Umbilical cord (tissue), 2 donors: ENCODE measurements around the gene UCN. TPM values are rescaled to one million over a fixed set of nuclear protein-coding genes. Genes with fewer than 3 reads are reported as not detected.
A peak's percentile ranks its signal among the peaks of the same experiment; 100 is the strongest.
"Not testable (repeated sequence)": the region's sequence is repeated elsewhere in the genome, so short reads cannot be mapped to it uniquely, and the experiment has no call there.

Source experiments
- DNase-seq: peaks from one replicate; pipeline ENCODE4 v3.0.0-alpha.2; 2015; ENCODE audit warnings: low spot score
- total RNA-seq: library from RNA; depleted of rRNA; stranded (reverse); fragments of >200 nt; gene quantifications from one replicate; pipeline ENCODE4 v1.2.3, GENCODE V29; 2014; ENCODE audit warnings: low replicate concordance; ENCODE audit not compliant: insufficient read depth

UCN gene
- total RNA-seq, result 1.4 TPM

- DNase-seq, result peak; percentile 58
Observed at GRCh38 chr2:27308359-27308881, at the start of gene UCN. Gene UCN, minus strand, starts transcription at chr2:27308445. Its CDS starts 550 bp downstream, at chr2:27307895.

- DNase-seq, result peak; percentile 99
Observed at GRCh38 chr2:27356382-27357181, 48.3 kb upstream of the UCN start, which contains the start of gene GTF3C2. Gene GTF3C2, minus strand, starts transcription at chr2:27356764. Its CDS starts 13,210 bp downstream, at chr2:27343554.

DNA sequence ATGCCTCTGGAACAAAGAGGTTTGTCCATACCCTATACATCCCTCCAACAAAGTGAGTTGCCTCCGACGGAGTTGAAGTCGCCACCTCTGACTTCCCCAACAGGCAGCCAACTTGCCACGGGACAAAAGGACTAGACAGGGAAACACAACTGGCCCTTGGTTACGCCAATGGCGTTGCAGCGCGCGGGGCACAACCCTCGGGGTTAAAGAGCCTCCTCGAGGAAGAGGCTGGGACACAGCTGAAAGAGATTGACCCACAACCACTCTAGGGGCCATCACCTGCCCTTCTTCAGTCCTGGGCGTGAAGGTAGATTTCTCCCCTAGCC lies 47.8 kb upstream of the UCN start:
- peak; percentile 28 for DNase-seq

DNA sequence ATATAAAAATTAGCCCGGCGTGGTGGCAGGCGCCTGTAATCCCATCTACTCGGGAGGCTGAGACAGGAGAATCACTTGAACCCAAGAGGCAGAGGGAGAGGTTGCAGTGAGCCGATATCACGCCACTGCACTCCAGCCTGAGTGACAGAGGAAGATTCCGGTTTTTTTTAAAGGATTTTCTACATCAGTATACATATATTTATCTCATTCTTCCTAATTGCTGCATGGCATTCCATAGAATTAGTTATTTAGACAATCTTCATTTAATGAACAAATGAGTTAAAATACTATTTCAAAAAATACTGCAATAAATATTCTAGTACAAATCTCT lies 46.3 kb upstream of the UCN start:
- no peak for DNase-seq

DNA sequence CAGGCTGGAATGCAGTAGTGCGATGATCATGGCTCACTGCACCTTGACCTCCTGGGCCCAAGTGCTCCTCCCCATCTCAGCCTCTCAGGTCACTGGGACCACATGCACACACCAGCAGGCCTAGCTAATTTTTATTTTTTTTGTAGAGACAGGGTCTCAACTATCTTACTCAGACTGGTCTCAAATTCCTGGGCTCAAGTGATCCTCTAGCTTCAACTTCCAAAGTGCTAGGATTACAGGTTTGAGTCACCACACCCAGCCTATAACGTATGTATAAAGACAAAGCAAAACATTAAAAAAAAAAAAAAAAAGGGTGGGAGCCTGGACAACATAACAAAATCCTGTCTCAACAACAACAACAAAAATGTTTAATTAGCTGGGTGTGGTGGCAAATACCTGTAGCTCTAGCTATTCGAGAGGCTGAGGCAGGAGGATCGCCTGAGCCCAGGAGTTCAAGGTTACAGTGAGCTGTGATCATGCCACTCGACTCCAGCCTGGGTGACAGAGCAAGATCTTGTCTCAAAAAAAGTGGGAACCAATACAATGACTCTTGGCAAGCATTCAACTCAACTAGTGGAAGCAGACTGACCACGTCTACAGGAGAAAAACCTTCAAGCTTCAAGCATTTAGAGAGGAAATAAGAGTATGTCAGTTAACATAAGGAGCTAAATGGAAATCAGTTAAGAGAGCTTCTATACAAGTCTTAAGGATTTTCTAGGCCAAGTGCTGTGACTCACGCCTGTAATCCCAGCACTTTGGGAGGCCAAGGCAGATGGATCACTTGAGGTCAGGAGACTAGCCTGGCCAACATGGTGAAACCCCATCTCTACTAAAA lies 45.7 kb upstream of the UCN start:
- peak; percentile 34 for DNase-seq

DNA sequence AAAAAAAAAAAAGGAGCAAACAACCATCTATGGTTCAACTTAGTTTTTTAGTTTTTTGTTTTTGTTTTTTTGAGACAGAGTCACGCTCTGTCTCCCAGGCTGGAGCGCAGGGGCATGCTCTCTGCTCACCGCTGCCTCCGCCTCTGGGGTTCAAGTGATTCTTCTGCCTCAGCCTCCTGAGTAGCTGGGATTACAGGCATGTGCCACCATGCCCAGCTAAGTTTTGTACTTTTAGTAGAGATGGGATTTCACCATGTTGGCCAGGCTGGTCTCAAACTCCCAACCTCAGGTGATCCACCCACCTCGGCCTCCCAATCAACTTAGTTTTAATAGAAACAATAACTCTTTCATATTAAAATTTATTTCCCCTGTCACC lies 45.1 kb upstream of the UCN start:
- DNase-seq, result not testable (repeated sequence)

DNA sequence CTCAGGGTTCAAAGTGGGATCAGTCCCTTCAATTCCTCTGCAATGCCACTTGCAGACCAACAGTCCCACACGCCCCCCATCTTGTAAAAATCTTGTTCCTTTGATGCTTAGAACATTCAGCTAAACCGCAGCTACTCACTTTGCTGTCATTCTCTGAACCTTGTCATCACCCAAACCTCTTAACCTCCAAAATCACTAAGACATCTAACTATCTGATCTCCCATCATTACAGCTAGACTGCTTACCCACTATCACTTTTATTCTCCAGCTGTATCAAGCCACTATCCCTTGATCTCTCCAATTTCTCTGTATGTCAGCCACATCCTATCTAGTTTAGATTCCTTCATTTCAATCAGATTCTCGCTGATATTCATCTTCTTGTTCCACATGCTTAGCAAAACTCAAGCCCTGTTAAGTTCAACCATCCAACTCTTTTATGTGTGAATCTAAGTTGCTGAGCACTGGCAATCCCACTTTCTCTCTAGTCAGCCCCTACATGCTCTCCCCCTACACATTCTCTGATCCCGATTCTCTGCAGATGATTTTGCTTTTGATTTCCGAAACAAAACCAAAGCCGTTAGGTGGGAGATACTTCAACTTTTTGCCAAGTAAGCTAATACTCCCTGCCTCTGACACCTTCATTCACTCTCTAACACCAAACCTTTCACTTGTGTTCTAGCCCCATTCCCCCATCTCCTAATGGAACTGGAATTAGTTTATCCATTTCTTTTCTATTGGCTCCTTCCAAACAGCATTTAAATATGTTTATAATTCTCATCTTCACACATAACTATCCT lies 43.8 kb upstream of the UCN start:
- DNase-seq, result no peak

DNA sequence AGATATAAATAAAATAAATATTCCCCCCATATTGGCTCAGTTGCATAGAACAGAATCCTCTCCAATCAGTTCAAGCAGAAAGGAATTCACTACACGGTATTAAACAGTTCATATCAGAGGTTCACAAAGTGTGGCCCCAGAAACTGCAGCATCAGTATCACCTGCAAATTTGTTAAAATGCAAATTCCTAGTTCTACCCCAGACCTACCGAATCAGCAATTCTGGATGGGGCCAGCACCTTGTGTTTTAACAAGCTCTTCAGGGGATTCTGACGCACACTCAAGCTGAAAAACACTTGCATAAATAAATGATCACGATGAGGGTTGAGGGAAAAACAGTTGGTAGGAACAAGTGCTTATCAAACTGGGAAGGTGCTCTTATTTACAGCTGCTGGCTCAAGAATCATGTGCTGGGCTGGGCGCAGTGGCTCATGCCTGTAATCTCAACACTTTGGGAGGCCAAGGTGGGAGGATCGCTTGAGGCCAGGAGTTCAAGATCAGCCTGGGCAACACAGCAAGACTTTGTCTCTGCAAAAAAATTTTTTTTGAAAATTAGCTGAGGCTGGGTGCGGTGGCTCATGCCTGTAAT lies 42.0 kb upstream of the UCN start:
- no peak for DNase-seq

DNA sequence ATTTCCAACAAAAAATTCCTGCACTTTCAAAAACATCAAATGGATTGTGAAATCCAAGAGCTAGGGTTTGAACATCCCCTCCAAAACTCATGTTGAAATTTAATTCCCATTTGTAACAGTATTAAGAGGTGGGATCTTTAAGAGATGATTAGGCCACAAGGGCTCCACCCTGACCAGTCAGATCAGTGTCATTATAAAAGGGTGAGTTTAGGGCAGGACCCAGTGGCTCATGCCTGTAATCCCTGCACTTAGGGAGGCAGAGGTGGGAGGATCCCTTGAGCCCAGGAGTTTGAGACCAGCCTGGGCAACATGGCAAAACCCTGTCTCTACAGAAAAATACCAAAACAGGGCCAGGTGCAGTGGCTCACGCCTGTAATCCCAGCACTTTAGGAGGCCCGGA lies 39.4 kb upstream of the UCN start:
- no peak for DNase-seq

DNA sequence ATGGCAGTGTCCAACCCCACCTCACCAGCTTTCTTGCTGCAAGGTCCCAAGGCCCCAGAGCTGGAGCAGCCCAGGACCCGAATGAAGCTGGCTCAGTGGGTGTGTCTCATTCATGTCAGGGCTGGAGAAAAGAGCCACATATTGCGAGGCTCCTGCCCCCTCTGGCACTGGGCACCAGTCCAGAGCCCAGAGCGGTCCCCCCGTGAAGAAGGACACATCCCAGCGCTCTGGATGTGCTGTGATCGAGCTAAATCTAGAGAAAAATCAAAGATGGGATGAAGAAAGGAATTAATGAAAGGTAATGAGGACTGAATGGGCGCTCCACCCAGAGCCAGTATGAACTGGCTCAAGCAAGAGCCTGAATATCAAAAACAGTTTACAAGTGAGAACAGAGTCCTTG lies 27.9 kb upstream of the UCN start:
- no peak for DNase-seq

DNA sequence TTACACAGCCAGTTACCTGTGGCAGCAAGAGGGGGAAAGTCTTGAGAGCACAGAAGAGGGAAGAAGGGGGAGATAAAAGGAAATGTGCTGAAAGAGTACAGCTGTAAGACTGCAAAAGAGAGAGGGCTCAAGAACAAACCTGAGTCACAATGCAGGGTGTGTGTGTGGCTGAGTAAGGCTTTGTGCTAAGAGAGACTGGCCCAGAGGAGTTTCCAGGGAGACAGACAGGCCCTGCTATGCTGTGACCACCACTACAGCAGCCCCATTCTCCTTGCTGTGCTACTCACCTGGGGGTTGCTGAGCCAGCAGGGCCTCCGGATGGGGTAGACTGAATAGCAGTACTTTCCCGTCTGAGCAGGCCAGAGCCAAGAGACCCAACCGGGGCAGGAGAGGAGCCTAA lies 27.1 kb upstream of the UCN start:
- no peak for DNase-seq

DNA sequence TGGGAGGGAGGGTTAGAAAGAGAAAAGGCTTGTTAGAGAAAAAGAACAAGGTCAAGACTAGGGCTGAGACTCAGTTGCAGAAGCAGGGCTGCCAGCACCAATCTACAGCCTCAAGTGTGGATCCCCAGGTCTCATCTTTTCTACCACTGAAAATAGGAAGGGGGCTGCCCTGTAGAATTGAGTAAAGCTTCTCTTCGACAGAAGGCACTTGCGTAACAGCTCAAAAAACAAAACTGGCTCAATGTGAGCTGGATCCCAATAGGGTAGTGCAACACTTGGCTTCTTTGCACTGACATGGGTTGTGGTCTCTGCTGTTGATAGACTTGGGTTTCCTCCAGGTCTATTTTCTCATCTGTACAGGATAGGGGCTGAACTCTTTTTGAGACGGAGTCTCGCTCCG lies 16.5 kb upstream of the UCN start:
- no peak for DNase-seq

- no peak for DNase-seq
Observed at GRCh38 chr2:27323596-27324285, 15.5 kb upstream of the UCN start.

GRCh38 chr2:27322766-27323595 lies 14.7 kb upstream of the UCN start, which contains the start of gene MPV17:
Gene MPV17, minus strand, starts transcription at chr2:27323097. Its CDS starts 580 bp downstream, at chr2:27322517.
- DNase-seq, result peak; percentile 96

- DNase-seq, result no peak
Observed at GRCh38 chr2:27322301-27322765, 14.1 kb upstream of the UCN start.

GRCh38 chr2:27320958-27321543 lies 12.8 kb upstream of the UCN start:
- peak; percentile 20 for DNase-seq

DNA sequence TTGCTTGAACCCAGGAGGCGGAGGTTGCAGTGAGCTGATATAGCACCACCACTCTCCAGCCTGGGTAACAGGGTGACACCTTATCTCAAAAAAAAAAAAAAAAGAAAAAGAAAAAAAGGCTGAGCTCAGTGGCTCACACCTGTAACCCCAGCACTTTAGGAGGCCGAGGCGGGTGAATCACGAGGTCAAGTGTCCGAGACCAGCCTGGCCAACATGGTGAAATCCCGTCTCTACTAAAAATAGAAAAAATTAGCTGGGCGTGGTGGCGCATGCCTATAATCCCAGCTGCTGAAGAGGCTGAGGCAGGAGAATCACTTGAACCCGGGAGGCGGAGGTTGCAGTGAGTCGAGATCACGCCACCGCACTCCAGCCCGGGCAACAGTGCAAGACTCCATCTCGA lies 11.6 kb upstream of the UCN start:
- not testable (repeated sequence) for DNase-seq

DNA sequence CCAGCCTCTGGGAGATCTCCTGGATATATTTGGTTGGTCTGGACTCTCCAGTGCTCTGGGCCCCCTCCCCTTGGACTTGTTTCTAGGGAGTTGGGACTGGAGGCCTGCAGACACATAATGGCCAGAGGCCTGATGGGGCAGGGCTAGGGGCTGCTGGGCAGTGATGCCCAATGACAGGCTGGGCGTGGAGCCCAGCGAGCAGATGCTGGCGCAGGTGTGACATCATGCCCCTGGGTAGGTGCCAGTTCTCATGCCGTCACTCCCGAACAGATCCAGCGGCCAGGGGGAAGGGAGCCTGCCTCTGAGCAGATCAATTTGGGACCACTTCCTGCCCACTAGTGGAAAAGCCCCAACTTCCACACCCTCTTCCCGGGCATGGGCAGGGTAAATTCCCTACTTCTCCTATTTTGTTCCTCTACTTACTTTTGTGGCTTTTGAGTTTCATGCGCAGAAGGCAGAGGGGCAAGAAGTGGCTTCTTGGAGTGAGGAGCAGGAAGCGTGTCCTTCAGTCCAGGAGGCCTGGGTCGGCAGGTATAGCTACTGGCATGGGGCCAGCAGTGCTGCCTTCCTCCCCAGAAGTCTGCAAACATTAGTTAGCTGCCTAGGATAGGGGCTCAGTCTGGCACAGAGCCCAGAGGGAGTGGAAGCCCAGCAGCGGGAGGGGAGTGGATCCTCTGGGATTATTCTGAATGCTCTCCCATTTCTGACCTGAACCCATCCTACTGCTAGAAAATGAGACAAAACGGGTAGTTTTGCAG lies 8.6 kb upstream of the UCN start:
- no peak for DNase-seq

GRCh38 chr2:27315122-27315521 lies 6.9 kb upstream of the UCN start:
- no peak for DNase-seq
